HG03025 (cell line): ENCODE results near the gene SGPP2.
"Not testable (repeated sequence)": the region's sequence is repeated elsewhere in the genome, so short reads cannot be mapped to it uniquely, and the experiment has no call there.

Experiments
- ATAC-seq: cut with Tn5 transposase; IDR thresholded peaks from one replicate; pipeline ENCODE4 v1.9.1; 2021; ENCODE audit warnings: mild to moderate bottlenecking, moderate library complexity; ENCODE audit not compliant: unreplicated experiment, low FRiP score

The SGPP2 gene, protein sequence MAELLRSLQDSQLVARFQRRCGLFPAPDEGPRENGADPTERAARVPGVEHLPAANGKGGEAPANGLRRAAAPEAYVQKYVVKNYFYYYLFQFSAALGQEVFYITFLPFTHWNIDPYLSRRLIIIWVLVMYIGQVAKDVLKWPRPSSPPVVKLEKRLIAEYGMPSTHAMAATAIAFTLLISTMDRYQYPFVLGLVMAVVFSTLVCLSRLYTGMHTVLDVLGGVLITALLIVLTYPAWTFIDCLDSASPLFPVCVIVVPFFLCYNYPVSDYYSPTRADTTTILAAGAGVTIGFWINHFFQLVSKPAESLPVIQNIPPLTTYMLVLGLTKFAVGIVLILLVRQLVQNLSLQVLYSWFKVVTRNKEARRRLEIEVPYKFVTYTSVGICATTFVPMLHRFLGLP

DNA sequence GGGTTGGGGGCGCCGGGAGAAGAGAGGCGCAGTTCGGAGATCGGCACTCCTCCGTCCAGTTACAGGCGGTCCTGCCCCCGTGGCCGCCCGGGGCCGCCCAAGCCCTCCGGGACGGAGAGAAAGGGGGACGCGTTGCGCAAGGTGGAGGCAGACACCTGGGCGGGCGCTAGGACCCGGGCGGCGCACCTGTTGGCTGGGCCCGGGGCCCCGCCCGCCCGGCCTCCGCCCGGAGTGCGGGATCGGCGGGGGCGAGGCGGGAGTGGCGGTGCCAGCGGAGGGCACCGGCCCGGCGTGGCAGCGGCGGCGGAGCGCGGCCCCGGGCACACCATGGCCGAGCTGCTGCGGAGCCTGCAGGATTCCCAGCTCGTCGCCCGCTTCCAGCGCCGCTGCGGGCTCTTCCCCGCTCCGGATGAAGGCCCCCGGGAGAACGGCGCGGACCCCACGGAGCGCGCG is at the start of gene SGPP2:
Gene SGPP2 (plus strand): TSS at position 268 of the 453 bp plus-strand sequence. CDS start 60 bp downstream, at position 328.
- ATAC-seq: peak; percentile 27

DNA sequence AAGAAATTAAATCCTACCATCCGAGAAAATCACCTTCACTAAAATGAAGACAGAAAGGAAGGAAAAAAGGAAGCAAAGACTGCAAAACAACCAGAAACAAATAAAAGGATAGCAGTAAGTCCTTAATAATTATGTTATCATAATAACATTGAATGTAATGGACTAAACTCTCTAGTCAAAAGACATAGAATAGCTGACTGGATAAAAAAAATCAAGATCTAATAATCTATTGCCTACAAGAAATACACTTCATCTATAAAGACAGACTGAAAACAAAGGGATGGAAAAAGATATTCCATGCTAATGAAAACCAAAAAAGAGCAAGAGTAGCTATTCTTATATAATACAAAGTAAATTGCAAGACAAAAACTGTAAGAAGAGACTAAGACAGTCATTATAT is 48.5 kb upstream of the SGPP2 start:
- ATAC-seq: no peak

DNA sequence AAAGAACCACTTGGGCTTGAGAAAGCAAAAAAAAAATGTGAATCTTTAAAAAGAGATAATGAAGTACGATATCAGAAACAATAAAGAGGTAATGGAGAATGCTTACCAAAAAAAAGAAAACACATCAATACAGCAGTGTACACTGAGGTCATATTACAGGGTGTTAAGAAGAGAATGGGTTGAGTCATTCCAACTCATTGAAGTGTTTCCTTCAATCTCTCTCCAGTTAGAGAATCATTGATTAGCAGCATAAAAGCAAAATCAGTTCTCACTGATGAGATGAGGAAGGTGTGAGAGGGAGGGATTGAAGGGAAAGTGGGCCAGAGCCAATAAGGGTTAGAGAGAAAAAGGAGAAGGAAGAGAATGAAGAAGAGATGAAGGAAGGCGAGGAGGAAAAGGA is 43.9 kb upstream of the SGPP2 start:
- ATAC-seq: no peak

DNA sequence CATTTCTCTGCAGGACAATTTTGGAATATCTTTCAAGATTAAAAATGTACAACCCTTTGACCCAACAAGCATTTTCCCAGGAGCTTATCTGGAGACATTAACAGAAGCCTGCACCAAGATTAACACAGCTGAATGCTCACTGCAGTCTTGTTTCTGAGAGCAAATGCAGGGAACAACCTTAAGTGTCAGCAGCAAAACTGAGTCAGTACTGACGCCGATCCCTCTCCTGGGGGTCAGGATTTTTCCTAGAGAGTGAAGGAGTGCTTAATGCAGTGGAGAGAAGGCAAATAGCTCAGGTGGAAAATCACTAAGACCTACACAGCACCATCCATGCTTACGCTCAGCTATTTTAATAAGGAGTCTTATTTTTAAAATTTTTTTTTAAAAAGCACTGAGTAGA is 42.8 kb upstream of the SGPP2 start:
- no peak for ATAC-seq

DNA sequence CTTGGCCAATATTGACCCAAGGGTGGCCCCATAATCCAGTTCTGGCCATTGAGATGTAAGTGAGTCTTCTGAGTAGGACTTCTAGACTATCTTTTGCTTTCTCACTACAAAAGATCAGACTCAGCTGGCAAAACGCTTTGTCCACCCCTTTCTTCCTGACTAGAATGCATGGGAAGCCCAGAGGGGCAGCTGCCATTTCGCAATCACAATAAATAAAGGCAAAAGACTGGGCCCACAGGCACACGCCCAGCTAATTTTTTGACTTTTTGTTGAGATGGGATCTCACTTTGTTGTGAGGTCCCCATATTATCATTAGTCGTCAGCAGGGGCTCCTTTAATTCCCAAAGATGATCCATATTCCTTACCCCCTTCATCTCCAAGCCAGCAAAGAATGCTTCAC is 41.1 kb upstream of the SGPP2 start:
- no peak for ATAC-seq

DNA sequence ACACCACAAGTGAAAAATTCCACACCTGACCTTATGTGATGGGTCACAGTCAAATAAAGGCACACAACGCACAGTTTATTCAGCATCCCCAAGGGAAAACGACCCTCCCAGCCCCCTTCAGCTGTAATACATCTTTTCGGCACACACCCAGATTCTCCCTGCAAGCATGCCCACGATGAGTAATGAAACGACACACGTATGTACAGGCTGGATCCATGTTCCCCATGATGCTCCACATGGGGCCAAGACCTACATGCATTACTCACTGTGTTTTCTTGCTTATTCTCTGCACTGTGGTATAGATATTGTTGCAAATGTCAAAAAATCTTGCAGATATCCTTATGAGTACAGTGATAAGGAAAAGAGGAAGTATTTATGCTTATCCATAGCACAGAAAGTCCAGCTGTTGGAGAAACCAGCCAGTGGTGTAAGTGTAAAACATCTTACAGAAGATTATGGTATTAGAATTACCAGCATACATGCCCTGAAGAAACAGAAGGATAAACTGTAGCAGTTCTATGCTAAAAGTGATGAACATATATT is 32.5 kb upstream of the SGPP2 start:
- ATAC-seq: no peak

DNA sequence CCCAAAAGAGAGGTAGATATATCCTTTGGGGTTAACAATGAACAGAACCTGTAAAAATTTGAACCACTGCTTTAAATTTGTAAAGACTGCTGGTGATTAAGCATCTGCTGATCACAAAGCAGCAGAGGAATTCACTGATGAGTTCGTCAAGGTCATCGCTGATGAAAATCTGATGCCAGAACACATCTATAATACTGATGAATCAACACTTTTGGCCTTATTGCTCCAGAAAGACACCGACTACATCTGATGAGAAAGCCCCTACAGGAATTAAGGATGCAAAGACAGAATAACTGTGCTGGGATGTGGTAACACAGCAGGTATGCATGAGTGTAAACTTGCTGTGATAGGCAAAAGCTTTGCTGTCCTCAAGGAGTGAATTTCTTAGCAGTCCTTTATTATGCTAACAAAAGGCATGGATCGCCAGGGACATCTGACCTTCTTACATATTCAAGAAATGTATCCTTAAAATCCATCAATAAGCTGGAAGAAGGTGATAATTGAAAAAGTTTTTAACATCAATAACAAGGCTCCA is 30.5 kb upstream of the SGPP2 start:
- no peak for ATAC-seq

DNA sequence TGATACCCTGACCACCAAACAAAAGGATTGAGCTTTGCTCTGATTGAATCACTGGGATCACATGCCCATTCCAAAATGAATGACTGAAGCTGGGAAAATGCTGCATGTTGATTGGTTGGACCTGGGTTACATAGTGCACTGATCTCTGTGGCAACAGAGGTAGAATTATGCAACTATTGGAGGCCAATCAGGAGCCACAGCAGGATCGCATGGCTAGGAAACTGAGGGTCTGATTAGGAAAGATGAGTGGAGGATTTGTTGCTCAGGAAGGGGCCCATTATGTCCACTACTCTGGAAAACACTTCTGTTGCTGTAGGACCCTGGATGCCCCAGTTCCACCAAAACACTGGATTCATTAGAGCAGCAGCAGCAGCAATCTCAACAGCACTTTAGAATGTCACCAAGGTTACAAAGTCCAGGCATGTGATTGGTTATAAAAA is 25.9 kb upstream of the SGPP2 start:
- no peak for ATAC-seq

DNA sequence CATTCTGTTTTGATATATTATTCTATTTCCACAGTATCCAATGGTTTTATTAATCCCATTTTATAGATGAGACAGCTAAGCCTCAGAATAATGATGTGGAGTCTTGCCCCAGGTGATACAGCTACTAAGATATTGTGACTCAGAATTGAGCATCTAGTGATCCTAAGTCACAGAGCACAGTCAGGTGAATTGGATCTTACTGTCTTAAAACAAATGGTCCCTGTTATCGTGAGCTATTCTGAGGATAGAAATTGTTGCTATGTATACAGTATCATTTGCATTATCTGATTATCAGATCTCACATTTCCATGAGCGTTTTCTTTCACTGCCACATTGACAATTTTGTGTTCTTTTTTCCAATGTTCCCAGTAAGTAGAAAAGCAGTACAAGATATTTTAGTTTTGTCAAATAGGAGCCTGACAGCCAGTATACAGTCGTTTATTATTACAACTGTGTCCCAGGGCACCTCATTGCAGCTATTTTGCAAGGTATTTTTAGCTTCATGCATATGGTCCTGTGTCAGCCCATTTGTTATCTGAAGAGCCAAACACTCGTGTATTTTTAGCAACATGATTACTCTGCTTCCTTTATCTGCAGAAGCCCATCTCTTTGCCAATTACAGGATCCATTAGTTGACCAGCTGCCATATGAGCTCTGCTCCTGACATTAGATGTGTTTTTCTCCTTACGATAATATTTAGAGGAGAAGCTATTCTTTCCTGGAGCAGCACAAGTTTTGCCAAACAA is 25.1 kb upstream of the SGPP2 start:
- ATAC-seq: no peak

DNA sequence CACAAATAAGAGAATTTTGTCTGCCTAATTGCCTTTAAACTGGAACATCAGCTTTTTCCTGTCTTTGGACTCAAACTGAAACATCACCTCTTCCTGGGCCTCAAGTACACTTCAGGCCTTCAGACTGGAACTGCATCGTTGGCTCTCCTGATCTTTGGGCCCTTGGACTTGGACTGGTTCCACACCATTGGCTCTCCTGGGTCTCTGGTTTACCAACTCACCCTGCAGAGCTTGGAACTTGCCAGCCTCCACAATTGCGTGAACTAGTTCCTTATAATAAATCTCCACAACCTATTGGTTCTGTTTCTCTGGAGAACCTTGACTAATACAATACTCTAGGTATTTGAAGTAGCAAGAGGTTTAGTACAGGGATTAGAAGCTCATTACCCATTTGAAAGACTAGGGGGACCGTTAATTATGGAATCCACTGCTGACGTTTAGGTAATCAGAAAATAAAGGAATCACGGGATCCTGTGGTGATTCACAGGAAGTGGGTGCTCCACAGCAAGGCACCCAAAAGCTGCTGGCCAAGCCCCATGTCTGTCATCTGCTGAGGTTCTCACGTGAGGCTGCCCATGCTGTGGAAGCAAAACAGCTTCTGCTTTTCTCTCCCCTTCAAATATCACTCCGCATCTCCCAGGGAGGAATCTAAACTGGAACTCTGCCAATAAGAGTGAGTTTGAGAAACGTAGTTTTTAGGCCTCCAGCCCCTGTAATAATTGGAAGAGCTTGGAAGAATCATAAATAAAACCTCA is 20.0 kb upstream of the SGPP2 start:
- no peak for ATAC-seq

DNA sequence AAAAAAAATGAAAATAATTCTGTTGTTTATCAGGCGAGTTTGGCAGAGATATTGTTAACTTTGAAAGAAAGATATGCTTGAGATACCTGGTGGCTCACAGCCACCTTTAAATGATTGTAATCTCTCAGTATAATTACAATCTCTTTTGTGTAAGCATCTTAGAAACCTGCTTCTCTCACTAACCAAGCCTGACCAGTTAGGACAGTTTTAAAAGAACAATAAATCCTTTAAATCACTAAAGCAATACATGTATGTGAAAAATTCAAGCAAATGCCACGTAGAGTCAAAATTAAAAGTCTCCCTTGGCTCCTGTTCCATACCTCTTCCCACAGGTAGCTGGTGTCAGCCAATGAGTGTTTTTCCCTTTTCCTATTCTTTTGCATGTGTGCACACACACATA is 15.7 kb upstream of the SGPP2 start:
- ATAC-seq: no peak

DNA sequence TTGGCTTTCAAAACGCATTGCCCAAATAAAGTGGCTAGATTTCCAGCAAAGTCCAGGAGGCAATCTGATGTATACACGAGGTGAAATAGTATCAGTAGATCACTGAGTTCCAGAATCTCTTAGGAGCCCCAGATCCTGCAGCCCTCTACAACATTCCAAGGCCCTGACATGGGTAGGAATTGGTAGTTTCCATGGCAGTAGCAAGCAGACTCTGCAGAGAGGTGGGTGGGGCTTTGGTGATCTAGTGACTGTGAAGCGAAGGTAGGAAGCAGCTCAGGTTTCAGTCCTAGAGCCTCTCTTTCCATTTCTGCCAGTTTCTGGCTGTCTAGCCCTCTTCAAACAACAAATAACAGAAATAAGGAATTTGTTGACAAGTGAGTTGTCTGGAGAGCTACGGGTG is 13.8 kb upstream of the SGPP2 start:
- no peak for ATAC-seq

DNA sequence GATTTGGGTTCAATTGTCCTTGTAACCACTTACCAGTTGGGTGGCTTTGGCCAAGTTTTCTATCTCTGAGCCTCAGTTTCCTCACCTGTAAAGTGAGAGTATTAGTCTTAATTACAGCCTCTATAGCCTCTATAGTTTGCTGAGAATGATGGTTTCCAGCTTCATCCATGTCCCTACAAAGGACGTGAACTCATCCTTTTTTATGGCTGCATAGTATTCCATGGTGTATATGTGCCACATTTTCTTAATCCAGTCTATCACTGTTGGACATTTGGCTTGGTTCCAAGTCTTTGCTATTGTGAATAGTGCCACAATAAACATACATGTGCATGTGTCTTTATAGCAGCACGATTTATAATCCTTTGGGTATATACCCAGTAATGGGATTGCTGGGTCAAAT is 12.0 kb upstream of the SGPP2 start:
- not testable (repeated sequence) for ATAC-seq

DNA sequence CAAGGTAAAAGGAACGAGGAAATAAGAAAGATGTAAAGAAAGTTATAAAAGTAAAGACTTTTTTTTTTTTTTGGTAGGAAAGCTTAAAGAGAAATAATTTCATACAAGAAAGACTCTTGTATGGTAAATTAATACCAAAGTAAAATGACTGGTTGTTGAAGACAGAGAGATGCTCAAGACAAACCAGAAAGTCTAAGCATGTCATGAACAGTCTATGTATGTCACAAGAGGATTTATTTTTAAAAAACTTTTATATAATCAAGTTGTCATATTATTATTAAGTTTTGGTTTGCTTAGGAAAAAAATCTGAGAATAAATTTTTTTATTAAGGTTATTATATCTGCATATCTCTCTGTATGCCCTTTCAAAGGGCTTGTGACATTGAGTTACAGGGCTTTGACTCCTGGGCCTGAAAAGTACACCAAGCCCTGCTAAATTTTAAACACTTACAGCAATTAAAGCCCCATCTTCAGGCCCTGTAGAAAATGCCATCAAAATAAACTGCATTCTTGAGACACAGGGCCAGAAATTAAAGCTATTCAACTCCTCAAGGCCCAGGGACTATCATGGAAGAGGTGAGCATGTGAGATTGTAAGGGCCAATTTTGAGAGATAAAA is 10.9 kb upstream of the SGPP2 start:
- ATAC-seq: no peak

DNA sequence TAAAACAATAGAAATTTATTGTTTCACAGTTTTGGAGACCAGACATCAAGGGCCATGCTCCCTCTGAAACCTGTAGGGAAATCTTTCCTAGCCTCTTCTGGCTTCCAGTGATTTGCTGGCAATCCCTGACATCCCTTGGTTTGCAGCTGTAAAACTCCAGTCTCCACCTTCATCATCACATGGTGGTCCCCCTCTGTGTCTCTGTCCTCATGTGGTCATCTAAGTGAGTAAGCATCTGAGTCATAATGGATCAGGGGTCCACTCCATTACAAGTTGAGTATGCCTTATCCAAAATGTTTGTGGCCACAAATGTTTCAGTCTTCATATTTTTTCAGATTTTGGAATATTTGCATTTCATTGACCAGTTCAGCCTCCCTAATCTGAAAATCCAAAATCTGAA is 5.6 kb upstream of the SGPP2 start:
- no peak for ATAC-seq

DNA sequence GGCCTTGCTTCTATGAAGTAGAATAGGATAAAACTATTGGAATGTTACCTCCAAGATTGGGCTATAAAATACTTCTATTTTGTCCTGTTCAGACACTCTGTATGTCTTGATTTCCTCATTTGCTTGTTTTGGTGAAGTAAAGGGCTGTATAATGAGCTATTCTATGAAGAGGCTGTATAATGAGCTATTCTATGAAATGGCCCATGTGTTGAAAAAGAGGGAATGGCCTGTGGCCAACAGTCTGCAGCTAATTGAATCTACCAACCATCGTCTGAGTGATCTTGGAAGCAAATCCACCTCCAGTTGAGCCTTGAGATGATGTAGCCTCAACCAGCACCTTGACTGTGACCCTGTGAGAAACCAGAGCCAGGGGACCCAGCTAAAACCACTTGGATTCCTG is 3.8 kb upstream of the SGPP2 start:
- ATAC-seq: no peak

DNA sequence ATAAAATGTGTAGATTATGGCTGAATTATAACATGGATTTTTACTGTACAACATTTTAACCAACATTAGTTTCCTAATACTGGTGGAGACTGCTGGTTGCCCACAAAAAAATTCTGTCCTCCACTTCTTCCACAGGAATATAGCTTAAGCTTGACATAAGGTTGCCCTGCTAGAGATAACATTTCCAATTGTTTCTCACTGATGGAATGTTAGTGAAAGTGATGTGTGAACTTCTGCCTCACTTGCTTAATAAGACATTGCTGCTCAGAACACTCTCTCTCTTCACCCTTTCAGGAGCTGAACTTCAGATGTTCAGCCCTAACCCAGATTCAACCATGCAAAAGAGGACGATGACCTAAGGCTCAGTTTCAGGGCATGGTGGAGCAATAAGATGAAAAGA is 2.7 kb upstream of the SGPP2 start:
- ATAC-seq: no peak

DNA sequence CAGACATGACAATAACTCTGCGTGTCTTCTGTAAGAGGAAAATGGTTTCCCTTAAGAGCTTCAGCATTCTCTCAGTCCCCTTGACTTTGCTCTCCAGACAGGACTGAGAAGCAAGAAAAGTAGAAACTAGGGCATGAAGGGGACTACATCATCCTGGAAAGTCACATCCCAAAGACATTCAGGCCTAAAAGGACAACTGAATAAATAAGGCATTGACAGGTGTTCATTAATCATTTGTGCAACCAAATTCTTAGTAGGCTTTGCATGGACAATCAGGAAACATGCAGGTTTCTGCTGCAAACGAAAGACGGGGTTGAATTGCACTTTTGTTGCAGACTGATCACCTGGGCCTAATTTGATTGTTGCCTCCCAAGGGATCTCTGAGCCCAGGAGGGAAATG is 1.2 kb upstream of the SGPP2 start:
- ATAC-seq: no peak

DNA sequence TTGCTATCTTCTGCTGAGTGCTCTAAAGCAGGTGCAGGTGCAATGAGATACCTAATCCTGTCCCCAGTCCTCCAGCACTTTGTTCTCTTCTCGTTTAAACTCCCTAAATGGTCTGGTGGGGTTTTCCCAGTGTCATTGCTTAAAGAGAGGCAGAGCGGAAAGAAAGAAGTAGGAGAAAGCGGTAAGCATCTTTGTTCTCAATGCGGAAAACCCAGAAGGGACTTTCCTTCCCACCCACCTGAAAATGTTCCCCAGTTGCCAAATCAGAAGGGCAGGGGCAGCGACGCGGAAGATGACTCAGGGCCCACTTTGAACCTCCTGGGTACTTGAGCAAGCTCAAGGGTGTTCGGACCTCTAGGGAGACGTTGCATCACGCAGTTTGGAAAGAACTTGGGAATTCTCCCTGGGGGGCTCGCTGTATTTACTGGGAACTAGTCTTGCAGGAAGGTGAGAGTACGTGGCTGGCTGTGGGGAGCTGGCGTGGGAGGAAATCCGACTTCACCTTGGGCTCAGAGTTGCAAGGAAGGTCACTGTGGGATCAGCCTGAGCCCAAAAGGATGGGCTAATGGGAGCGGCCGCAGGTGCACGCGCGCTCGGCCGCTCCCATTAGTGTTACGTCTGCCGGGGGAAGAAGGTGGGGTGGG is 589 bp upstream of the SGPP2 start:
- ATAC-seq: peak; percentile 20
